H9 (cell line): ENCODE measurements around the gene PAK6. TPM values are rescaled to one million over a fixed set of nuclear protein-coding genes. Genes with fewer than 3 reads are reported as not detected.

Source experiments
- DNase-seq: peaks from one replicate; pipeline ENCODE4 v3.0.0-alpha.2; 2017
- H2AFZ ChIP-seq: one replicate; pipeline ENCODE4 v1.6.1; 2013; ENCODE audit warnings: mild to moderate bottlenecking, low read length, control low read depth, moderate library complexity
- H2AK5ac ChIP-seq: 2 replicates; pipeline ENCODE4 v1.6.1; 2013; ENCODE audit warnings: low read length, control low read depth, mixed read lengths; ENCODE audit not compliant: insufficient read length
- H2BK120ac ChIP-seq: one replicate; pipeline ENCODE4 v1.6.1; 2013; ENCODE audit warnings: low read depth, mild to moderate bottlenecking, low read length, control low read depth, inconsistent platforms; ENCODE audit not compliant: poor library complexity, severe bottlenecking
- H2BK12ac ChIP-seq: 2 replicates; pipeline ENCODE4 v1.6.1; 2013; ENCODE audit warnings: low read length, control low read depth, mixed read lengths, low read depth; ENCODE audit not compliant: insufficient read length
- H2BK15ac ChIP-seq: 2 replicates; pipeline ENCODE4 v1.6.1; 2013; ENCODE audit warnings: low read depth, low read length, control low read depth
- H2BK20ac ChIP-seq: one replicate; pipeline ENCODE4 v1.6.1; 2013; ENCODE audit warnings: low read depth, mild to moderate bottlenecking, low read length, control low read depth, inconsistent platforms; ENCODE audit not compliant: poor library complexity, severe bottlenecking
- H2BK5ac ChIP-seq: 2 replicates; pipeline ENCODE4 v1.6.1; 2013; ENCODE audit warnings: low read length, control low read depth, mixed read lengths; ENCODE audit not compliant: insufficient read length
- H3K14ac ChIP-seq: 2 replicates; pipeline ENCODE4 v1.6.1; 2013; ENCODE audit warnings: low read length, control low read depth; ENCODE audit not compliant: insufficient read depth
- H3K18ac ChIP-seq: 2 replicates; pipeline ENCODE4 v1.6.1; 2013; ENCODE audit warnings: low read depth, mild to moderate bottlenecking, mixed read lengths, low read length, control low read depth; ENCODE audit not compliant: insufficient read length
- H3K23ac ChIP-seq: 2 replicates; pipeline ENCODE4 v1.6.1; 2013; ENCODE audit warnings: low read length, control low read depth, mixed read lengths, low read depth; ENCODE audit not compliant: insufficient read length
- H3K23me2 ChIP-seq: 2 replicates; pipeline ENCODE4 v1.6.1; 2013; ENCODE audit warnings: low read depth, mild to moderate bottlenecking, mixed read lengths, low read length, control low read depth; ENCODE audit not compliant: insufficient read length, poor library complexity, severe bottlenecking
- H3K27ac ChIP-seq: 2 replicates; pipeline ENCODE4 v1.5.1; 2013; ENCODE audit warnings: low read length, control low read depth, mixed read lengths, low read depth; ENCODE audit not compliant: insufficient read length
- H3K27me3 ChIP-seq: 2 replicates; pipeline ENCODE4 v1.6.1; 2013; ENCODE audit warnings: low read length, control low read depth, inconsistent platforms; ENCODE audit not compliant: insufficient read depth
- H3K4ac ChIP-seq: 2 replicates; pipeline ENCODE4 v1.6.1; 2013; ENCODE audit warnings: low read depth, mild to moderate bottlenecking, control low read depth, inconsistent platforms, low read length, moderate library complexity
- H3K4me1 ChIP-seq: 2 replicates; pipeline ENCODE4 v1.6.1; 2013; ENCODE audit warnings: low read length, control low read depth, inconsistent platforms; ENCODE audit not compliant: insufficient read depth
- H3K4me2 ChIP-seq: 2 replicates; pipeline ENCODE4 v1.6.1; 2013; ENCODE audit warnings: low read length, control low read depth, mixed read lengths; ENCODE audit not compliant: insufficient read length, insufficient read depth
- H3K56ac ChIP-seq: 2 replicates; pipeline ENCODE4 v1.6.1; 2013; ENCODE audit warnings: low read depth, mild to moderate bottlenecking, mixed read lengths, low read length, control low read depth; ENCODE audit not compliant: insufficient read length
- H3K79me1 ChIP-seq: 2 replicates; pipeline ENCODE4 v1.6.1; 2013; ENCODE audit warnings: low read depth, mild to moderate bottlenecking, moderate library complexity, low read length, control low read depth, inconsistent platforms; ENCODE audit not compliant: insufficient read depth, poor library complexity, severe bottlenecking
- H3K79me2 ChIP-seq: 2 replicates; pipeline ENCODE4 v1.6.1; 2013; ENCODE audit warnings: low read length, control low read depth, inconsistent platforms; ENCODE audit not compliant: insufficient read depth
- H3K9ac ChIP-seq: 2 replicates; pipeline ENCODE4 v1.6.1; 2013; ENCODE audit warnings: low read length, control low read depth, mixed read lengths; ENCODE audit not compliant: insufficient read length; ENCODE audit errors: extremely low read depth
- H3K9me3 ChIP-seq: one replicate; pipeline ENCODE4 v1.6.1; 2013; ENCODE audit warnings: low read depth, low read length, inconsistent platforms; ENCODE audit not compliant: control insufficient read depth
- H3T11ph ChIP-seq: one replicate; pipeline ENCODE4 v1.6.1; 2013; ENCODE audit warnings: mild to moderate bottlenecking, low read length, control low read depth, inconsistent platforms
- H4K20me1 ChIP-seq: one replicate; pipeline ENCODE4 v1.6.1; 2013; ENCODE audit not compliant: control insufficient read depth, insufficient read length, insufficient read depth
- H4K5ac ChIP-seq: 2 replicates; pipeline ENCODE4 v1.6.1; 2013; ENCODE audit warnings: low read depth, mild to moderate bottlenecking, mixed read lengths, low read length, control low read depth; ENCODE audit not compliant: insufficient read length
- H4K8ac ChIP-seq: replicated peaks from 2 replicates; pipeline ENCODE4 v1.6.1; 2013; ENCODE audit warnings: low read length, control low read depth, mixed read lengths, low read depth; ENCODE audit not compliant: insufficient read length
- H4K91ac ChIP-seq: 2 replicates; pipeline ENCODE4 v1.6.1; 2013; ENCODE audit warnings: low read depth, mild to moderate bottlenecking, moderate library complexity, mixed read lengths, low read length, control low read depth; ENCODE audit not compliant: insufficient read length
- H3K27ac Mint-ChIP-seq, 3 experiments: 2 replicates in 2 of 3; 3 replicates in 1 of 3; pipeline ENCODE4 v1.8.0; 2020 to 2021; ENCODE audit warnings: mixed read lengths in 3 of 3, mild to moderate bottlenecking in 1 of 3, moderate library complexity in 1 of 3
- H3K27me3 Mint-ChIP-seq: 2 replicates; pipeline ENCODE4 v1.8.0; 2021; ENCODE audit warnings: low read depth, mild to moderate bottlenecking, moderate library complexity, mixed read lengths
- H3K36me3 Mint-ChIP-seq, 3 experiments: 2 replicates in 2 of 3; 3 replicates in 1 of 3; pipeline ENCODE4 v1.8.0; 2020 to 2021; ENCODE audit warnings: low read depth in 3 of 3, mixed read lengths in 3 of 3; ENCODE audit not compliant: insufficient read depth in 1 of 3
- H3K4me1 Mint-ChIP-seq, 2 experiments: 2 replicates each; pipeline ENCODE4 v1.8.0; 2020; ENCODE audit warnings: mixed read lengths in 2 of 2
- H3K4me3 Mint-ChIP-seq, 2 experiments: 2 replicates in 1 of 2; 3 replicates in 1 of 2; pipeline ENCODE4 v1.8.0; 2020 to 2021; ENCODE audit warnings: mild to moderate bottlenecking in 2 of 2, mixed read lengths in 2 of 2, moderate library complexity in 1 of 2
- H3K9me3 Mint-ChIP-seq, 2 experiments: 2 replicates in 1 of 2; 3 replicates in 1 of 2; pipeline ENCODE4 v1.8.0; 2020; ENCODE audit warnings: mild to moderate bottlenecking in 2 of 2, mixed read lengths in 2 of 2, moderate library complexity in 1 of 2
- WGBS: extraction: QIAGEN DNeasy Blood & Tissue Kit; methylation state at CpG from one replicate; pipeline ENCODE4 v1.1.7; 2013; ENCODE audit warnings: missing lambda C conversion rate, low lambda C conversion rate, mixed read lengths; ENCODE audit not compliant: insufficient read length; ENCODE audit errors: extremely low coverage; 5-methylcytosine and 5-hydroxymethylcytosine counted together
- total RNA-seq: library from RNA; stranded (reverse); gene quantifications from 2 replicates; pipeline ENCODE4 v1.2.1, GENCODE V29; 2021
- TF ChIP-seq, protein P1 (sequence below): fragments of 200-600 bp; sonication (generic); conservative IDR thresholded peaks from 3 replicates; pipeline ENCODE4 v1.8.0; 2021; ENCODE audit warnings: antibody characterized with exemption, mild to moderate bottlenecking

Gene PAK6
- total RNA-seq, 1 experiment from 2014 or later, result 7.4 TPM

DNA sequence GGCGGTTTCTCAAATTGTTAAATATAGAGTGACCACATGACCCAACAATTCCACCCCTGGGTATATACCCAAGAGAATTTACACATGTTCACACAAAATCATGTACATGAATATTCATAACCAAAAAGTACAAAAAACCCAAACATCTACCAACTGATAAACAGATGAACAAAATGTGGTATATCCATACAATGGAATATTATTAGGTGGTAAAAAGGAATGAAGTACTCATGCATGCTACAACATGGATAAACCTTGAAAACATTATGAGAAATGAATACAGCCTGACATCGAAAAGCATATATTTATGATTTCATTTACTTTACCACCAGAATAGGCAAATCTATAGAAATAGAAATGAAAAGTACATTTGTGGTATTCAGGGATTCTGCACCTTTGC, 61.5 kb downstream of the PAK6 start:
- Histone ChIP-seq H3K4me1 (no peaks in the 10 kb centered on the region; the same call in 1 of the 2 replicates), H4K5ac (no peak overlapping the region), H3K23ac (no peak overlapping the region), H3T11ph (no peak overlapping the region), H2AFZ (no peak overlapping the region), H4K20me1 (no peaks in the 10 kb centered on the region), H3K9ac (no peak overlapping the region), H3K4me2 (no peak overlapping the region), H4K91ac (no peak overlapping the region), H3K9me3 (no peaks in the 10 kb centered on the region), H2BK120ac (no peak overlapping the region), H3K23me2 (no peaks in the 10 kb centered on the region), H2BK12ac (no peak overlapping the region), H2BK5ac (no peak overlapping the region), H3K4ac (no peak overlapping the region), H3K79me2 (no peaks in the 10 kb centered on the region), H2BK15ac (no peak overlapping the region), H3K27me3 (no peaks in the 10 kb centered on the region), H3K18ac (no peak overlapping the region), H4K8ac (no peak overlapping the region), H2BK20ac (no peak overlapping the region), H3K79me1 (no peaks in the 10 kb centered on the region), H2AK5ac (no peak overlapping the region), H3K14ac (no peak overlapping the region), H3K27ac (no peak overlapping the region), H3K56ac (no peak overlapping the region)
- TF ChIP-seq, protein P1, sequence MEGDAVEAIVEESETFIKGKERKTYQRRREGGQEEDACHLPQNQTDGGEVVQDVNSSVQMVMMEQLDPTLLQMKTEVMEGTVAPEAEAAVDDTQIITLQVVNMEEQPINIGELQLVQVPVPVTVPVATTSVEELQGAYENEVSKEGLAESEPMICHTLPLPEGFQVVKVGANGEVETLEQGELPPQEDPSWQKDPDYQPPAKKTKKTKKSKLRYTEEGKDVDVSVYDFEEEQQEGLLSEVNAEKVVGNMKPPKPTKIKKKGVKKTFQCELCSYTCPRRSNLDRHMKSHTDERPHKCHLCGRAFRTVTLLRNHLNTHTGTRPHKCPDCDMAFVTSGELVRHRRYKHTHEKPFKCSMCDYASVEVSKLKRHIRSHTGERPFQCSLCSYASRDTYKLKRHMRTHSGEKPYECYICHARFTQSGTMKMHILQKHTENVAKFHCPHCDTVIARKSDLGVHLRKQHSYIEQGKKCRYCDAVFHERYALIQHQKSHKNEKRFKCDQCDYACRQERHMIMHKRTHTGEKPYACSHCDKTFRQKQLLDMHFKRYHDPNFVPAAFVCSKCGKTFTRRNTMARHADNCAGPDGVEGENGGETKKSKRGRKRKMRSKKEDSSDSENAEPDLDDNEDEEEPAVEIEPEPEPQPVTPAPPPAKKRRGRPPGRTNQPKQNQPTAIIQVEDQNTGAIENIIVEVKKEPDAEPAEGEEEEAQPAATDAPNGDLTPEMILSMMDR, result no peak
- H3K9me3 Mint-ChIP-seq, result peaks cover 15% of the 10 kb centered on the region in 2 experiments
- no peak overlapping the region for H3K4me3 Mint-ChIP-seq
- peaks cover 29% of the 10 kb centered on the region for H3K27me3 Mint-ChIP-seq
- H3K36me3 Mint-ChIP-seq, result peaks cover 2 to 16% (median 5%) of the 10 kb centered on the region in 3 experiments; a peak in 5 of 7 replicates
- no peak overlapping the region for H3K27ac Mint-ChIP-seq
- no CpG with 5 or more reads among the region's 2 CpGs for WGBS
- no peak for DNase-seq
- H3K4me1 Mint-ChIP-seq, result peaks cover 18 to 24% of the 10 kb centered on the region in 2 experiments
